ENCODE data around the gene CATSPER2. TPM values are rescaled to one million over a fixed set of nuclear protein-coding genes. Genes with fewer than 3 reads are reported as not detected.

Gene CATSPER2

Small RNAs within 50 kb of the gene (small RNA-seq; reads per million reads assigned to genes)
- gene PDIA3P2 (ENCODE audit: insufficient read depth): not detected
- gene RNU6-554P (ENCODE audit: insufficient read depth): not detected
- gene RNU6-610P (ENCODE audit: insufficient read depth): not detected

All from neuronal stem cell (in vitro differentiated cells).